Measurements from ENCODE around the gene SHC3.

Gene SHC3

DNA sequence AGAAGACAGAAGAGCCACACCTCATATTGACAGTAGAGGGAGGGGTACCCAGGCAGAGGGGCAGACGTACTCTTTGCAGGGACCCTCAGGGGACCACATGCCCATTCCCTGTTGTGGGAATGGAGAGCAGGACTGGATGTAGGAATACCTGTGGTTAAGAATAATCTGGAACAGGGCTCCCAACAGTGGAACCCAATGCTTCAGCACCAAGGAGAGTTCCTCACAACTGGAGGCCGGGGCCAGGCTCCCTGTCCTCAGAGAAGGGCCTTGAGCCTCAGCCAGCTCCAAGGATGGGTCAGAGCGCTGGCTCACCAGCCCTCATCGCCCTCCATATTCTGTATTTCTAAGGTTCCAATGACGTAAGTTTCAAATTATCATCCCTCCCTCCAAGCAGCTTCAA, 7.4 kb upstream of the SHC3 start:
- no peak for DNase-seq

DNA sequence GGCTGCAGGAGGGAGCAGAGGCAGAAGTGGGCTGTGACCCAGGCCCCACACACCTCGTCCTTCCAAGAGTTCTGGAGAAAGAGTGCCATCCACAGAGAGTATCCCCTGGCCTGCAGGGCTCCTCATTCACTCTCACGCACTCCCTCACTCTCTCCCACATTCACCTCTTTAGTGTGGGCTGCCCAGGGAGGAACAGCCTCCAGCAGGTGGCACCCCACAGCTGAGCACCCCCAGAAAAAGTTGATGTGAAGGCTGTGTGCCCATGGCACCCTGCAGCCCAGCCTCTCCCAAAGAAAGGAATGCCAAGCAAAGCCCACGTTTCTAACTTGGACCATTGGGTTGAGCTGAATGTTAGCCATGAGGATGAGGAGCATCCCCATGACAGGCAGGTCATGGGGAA, 4.5 kb upstream of the SHC3 start:
- no peak for DNase-seq

DNA sequence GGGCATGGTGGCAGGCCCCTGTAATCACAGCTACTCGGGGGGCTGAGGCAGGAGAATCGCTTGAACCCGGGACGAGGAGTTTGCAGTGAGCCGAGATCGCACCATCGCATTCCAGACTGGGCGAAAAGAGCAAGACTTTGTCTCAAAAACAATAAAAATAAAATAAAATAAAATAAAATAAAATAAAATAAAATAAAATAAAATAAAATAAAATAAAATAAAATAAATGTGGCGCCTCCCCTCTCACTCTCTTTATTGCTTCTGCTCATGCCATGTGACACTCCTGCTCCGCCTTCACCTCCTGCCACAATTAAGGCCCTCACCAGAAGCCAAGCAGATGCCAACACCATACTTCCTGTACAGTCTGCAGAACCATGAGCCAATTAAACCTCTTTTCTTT, 3.8 kb upstream of the SHC3 start:
- no peak for DNase-seq

DNA sequence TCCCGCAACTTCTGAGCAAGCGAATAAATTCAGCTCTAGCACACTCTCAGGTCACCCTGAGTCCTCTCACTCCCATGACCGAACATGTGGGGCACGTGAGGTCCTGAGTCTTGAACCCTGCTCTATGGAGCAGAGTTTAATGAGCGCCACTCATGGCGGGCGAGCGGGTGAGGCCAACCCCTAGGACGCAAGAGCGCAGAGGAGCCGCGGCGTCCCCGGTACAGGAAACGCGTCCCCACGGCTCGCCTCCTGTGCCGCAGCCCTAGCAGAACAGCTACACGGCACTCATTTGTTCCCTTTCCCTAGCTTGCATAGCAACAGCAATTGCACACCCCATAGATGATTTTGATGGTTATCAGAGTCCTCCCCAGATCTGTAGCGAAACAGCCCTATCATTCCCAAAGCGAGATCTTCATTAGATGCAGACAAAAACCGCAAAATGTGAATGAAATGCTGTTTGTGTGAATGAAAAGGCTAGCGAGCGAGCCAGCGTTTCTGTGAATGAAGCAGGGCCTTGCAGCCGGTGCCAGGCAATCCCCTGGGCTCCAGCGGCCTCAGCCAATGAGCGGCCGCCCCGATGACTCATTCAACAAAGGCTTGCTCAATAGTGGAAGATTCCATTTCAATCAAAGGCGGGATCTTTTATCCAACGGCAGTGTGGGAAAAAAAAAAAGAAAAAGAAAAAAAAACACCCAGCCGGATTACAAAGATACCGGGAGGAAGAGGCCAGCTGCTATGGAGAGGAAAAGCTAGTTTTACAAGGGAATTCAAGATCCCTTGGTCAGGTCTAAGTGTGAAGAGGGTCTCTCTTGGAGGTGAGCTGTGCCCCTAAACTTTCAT, 1.5 kb upstream of the SHC3 start:
- peak; percentile 88 for DNase-seq

DNA sequence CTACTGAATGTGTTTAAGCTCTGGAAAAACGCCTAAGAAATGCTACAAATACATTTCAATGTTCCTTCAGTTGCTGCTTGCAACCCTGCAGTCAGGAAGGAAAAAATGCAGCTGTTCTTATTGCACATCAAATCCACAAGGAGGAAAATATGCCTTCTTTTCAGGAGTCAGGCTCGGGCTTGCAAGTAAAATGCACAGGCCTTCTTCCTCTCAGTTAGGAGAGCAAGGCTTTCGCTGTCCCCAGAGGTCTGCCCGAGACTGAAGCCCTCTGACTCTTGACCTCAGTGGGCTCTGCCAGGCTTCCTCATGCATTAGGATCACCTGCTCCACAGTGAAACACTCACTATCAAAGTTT, 899 bp upstream of the SHC3 start:
- DNase-seq, result no peak

DNA sequence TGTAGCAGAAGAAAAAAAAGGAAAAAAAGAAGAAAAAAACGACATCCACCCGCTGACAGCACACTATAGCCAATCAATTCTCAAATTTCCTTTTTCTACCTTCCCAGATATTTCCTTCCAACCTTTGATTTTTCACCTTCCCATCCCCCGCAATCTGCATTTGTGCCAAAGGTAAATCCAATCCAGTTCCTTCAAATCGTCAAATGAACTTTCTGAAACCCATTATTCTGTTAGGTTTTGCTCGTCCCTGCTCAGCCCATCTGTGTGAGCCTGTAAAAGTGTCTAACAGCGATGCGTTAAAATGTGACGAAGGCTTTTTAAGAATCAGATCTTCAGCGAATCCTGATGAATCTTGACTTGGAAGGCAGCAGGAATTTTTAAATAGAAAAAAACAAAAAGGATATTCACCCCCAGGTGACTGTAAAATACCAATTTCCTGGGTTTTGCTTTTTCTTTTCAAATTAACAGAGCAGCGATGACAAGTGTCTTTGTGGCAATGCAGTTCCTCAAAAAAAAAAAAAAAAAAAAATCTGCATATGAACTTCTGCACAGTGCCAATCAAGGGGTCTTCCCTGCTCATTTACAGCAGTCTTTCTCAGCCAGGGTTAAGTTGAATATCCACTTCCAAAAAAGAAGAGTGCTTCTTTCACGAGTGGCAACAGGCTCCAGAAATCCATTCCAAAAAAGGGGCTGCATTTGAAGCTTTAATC, 367 bp upstream of the SHC3 start:
- no peak for DNase-seq

DNA sequence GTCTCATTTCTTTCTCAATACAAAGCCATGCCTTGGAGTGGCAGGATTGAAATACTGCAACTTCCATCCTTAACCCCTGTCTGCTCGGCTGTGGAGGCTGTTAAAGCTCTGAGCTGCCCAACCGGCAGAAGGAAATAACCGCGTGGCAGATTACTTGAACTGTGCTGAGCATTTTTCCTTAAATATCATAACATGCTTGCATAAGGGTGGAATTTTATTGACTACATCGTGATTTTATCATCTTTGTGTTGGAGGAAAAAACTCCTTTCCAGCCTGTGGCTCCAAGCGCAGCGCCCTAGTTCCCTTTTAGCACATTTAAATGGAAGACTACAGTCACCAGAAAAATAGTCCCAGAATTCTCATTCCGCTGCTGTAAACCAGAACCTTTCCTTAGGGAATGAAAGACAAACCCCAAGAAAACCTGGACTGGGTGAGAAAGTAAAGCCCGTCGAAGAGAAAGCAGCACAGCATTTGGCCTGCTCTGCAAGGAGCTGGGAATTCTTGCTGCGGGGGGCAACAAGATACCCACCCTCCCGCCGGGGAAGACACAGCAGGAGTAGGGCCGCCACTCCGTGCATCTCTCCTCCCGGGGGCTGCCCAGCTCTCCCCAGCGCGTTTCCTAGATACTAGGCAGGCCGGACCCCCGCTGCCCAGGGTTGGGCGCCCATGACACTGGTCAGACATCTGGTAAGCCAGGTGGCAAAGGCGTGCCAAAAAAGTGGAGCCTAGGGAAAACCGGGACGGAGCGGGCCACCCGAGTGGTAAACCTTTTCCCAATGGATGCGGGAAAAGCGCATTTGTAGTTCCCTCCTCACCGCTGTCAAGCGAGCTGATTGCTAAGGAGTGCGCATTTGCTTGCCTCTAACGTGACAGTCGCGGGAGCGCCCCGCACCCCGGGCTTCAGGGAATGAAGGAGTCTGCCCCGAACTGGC, 1.3 kb downstream of the SHC3 start:
- DNase-seq, result peak; percentile 37

DNA sequence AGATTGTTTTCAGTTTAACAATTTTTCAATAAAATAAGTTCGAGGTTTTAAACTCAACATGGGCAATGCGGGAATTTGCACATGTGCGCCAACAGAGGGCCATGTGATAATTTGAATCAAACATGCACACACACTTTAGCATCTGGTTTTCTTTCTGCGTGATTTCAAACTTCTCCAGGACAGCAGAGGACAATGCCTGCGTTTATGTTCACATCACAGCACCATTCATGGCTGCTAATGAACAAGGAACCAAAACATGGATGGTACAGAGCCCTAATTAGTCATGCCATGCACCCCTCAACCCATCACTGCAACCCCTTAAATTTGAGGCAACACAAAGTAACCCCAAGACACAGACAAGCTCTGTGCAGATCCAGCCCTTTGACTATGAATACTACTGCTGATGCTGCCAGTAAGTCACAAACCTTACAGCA, 2.8 kb downstream of the SHC3 start:
- no peak for DNase-seq

DNA sequence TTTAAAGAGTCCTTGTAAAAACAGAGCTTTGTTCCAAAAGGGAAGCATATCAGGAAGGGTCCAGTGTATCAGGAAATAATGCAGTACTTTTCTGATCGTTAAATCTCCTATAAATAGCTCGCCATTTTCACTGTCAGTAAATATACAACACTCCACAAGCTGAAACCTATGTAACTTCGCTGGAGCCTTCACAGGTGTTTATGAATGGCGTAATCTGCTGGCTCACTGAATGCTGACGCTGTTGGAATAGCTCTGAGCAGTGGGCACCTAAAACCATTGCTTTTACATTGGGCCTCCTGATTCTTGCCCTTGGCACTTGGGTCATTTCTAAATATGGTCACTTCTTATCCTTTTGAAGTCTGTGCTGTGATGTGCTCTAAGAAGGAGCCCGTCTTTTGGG, 4.3 kb downstream of the SHC3 start:
- no peak for DNase-seq

DNA sequence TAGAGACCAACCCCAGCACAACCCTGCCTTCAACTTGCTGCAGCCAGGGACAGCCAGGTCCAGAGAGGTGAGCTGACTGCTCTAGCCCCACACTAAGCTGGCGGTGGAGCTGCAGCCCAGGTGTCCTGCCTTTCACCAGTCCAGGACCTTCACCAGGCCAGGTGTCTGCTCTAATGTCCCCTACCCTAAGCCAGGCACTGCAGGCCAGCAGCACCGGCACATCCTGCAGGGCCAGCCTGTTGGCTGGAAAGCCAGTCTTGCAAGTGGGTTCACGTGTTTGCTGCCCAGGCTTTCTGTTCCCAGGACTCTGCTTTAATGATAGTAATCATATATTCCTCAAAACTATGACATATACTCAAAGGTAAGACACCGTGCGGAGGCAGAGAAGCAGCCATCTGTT, 5.5 kb downstream of the SHC3 start:
- DNase-seq, result no peak

DNA sequence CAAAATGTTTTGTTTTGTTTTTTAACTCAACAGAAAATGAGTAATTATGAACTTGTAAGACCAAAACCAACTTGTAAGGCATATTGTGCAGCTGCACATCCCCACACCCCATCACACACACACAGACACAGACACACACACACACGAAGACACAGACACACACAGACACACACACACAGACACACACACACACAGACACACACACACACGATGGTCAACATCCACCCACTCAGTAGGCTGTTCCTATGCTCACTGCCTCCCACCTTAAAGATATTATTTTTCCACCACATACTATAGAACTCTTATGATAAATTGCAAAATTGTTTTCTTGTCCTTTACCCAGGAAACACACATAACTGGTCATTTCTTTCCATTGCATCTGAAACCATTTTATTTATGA, 6.2 kb downstream of the SHC3 start:
- no peak for DNase-seq

DNA sequence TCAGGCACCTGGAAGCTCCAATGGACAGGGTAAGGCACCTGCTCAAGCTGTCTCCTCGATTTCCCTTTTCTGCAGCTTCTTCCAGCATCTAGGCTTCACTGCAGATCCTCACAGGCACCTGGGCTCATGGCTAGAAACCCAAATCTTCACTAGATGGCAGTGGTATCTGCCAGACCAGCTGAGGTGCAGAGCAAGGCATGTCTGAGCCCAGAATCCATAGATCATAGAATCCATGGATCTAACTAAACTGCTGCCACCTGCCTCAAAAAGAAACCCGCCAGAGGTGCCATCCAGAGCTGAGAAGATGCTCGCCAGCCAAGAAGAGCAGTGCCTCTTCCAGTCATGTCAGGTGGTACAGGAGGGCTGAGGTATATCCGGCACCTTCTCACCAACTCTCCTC, 6.9 kb downstream of the SHC3 start:
- DNase-seq, result no peak

DNA sequence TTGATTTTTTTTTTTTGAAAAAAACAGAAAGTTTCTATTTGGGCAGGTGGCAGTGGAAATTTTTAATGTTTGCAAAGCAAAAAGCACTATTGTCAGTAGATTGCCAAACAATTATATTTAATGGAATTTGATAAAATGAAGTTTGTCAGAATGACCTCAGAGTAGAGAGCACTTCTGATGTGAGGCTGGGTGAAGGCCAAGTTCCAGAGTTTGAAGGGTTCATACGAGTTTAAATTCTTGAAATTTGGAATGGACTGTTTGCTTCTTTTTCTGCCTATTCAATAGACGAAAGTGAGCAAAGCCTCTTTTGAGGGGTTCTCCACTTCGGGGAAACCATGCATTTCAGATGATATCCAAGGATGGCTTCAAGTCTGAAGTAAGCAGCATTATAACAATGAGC, 7.4 kb downstream of the SHC3 start:
- DNase-seq, result no peak

DNA sequence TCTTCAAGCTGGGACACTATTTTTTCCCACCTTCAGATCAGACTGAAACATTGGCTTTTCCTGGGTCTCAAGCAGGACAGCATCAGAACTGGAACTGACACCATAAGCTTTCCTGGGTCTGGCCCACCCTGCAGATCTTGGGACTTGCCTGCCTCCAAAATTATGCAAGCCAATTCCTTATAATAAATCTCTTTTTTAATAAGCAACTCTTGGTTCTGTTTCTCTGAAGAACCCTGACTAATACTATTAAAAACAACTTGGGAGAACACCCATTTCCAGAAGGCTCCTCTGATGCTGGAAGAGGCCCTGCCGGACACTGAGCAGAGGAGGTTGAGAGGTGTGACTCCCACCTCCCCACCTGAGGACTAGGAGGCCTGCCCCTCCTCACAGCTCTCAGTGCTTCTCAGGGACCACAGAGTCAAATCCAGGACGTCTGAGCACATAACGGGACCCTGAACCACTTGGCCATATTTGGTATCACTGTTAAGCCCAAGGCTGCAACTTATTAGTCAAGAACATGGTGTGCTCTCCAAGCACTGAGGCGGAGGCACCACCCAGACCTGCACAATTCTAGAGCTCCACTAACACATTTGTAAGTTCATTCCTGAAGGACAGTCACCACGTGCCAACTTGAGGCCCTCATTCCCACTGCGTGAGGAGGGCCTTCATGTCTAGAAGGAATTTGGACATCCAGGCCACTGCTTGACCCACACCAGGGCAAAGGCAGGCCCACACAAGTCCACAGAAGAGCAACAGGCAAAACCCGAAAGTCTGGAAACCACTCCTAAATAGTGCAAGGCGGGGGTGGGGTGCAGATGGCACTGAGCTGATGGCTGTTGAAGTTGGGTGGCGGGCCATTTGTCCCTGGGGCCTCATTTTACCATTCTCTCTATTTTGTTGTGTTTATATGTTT, 9.5 kb downstream of the SHC3 start:
- no peak for DNase-seq

DNA sequence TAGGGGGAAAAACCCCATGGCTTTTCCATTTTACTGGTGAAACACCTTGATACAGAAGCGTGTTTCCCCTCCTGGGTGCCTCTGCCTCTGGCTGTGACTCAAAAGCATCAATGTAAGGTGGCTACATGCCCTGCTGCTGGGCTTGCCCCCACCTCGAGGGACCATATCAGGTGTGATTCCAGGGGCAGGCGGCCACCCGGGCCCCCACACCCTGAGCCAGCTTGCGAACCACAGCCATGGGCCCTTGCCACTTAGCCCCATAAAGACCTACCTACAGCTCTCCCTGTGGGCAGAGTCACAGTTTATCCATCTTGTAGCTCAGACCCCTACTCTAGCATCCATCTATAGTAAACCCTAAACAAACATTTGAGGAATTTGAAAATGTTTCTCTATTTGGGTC, 10.8 kb downstream of the SHC3 start:
- DNase-seq, result no peak

DNA sequence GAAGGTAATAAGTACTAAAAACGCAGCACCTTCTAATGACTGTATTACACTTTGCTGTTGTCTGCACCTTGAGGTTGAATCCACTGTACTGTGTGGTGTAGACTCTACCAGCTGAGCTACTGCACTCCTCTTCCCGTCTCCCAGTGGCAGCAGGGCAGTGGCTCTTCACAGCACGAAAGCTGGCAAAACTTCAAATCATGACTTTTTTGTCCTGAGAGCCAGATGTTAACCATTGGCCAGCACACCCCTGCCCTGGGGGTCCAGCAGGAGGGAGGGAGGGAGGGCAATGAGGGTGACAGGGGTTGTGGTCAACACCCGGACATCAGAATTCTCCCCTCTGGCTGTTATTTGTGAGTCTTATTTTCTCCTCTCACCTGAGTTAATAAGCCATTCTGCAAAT, 11.8 kb downstream of the SHC3 start:
- DNase-seq, result no peak

DNA sequence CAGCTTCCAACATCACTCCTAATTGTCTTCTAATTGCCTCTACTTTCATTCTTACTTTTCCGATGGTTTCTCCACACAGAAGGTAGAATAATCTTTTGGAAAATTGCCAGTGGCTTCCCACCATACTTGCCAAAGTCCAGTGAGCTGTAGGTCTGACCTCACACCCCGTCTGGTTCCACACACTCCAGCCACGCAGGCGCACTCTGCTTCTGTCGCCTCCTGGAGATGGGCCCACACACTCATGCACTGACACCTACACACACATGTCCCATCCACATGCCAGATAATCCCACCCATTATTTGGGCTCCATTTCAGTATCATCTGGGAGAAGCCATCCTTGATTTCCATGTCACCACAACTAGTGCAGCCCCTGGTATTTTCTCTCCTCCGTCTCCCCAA, 12.7 kb downstream of the SHC3 start:
- no peak for DNase-seq

DNA sequence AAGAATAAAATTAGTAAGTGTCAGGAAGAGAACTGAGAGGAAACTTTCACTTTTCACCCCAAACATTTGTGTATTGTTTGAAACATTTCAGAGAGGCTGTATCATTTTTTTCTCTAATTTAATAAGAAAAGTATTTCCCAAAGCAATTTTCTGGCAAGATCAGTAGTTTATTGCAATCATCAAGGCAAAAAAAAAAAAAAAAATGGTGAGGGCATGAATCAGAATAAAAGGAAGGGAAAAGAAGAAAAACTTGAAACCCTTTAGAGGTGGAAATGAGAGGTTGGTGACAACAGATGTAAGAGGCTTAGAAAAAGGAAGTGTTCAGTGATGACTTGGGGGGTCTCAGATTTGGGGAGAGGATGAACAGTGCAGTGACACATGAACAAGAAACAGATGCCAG, 13.3 kb downstream of the SHC3 start:
- DNase-seq, result no peak

DNA sequence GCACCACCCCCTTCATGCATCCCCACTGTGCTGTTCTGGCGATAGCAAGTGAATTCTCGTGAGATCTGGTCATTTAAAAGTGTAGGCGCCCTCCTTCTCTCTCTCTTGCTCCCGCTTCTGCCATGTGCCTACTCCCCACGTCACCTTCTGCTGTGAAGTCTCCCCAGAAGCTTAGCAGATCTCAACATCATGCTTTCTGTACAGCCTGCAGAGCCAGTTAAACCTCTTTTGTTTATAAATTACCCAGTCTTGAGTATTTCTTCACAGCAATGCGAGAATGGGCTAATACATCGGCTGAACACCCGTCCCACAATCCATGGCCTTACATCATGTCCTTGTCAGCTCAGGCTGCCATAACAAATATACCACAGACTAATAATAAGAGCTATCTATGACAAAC, 17.4 kb downstream of the SHC3 start:
- no peak for DNase-seq

DNA sequence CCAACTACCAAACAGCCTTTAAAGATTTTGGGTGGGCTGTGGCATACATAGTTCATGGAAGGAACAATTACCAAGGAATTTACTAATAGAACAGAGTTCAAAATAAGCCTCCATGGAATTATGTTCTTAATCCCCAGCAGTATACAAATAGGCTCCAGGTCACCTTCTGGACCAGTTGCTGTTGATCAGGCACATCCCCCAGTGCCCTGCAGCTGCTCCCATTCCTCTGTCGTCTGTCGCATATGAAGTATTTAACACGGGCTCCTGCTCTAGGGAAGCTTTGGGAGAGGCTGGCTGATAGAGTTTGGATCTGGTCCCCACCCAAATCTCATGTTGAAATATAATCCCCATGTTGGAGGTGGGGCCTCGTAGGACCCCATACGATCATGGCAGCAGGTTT, 17.8 kb downstream of the SHC3 start:
- no peak for DNase-seq

DNA sequence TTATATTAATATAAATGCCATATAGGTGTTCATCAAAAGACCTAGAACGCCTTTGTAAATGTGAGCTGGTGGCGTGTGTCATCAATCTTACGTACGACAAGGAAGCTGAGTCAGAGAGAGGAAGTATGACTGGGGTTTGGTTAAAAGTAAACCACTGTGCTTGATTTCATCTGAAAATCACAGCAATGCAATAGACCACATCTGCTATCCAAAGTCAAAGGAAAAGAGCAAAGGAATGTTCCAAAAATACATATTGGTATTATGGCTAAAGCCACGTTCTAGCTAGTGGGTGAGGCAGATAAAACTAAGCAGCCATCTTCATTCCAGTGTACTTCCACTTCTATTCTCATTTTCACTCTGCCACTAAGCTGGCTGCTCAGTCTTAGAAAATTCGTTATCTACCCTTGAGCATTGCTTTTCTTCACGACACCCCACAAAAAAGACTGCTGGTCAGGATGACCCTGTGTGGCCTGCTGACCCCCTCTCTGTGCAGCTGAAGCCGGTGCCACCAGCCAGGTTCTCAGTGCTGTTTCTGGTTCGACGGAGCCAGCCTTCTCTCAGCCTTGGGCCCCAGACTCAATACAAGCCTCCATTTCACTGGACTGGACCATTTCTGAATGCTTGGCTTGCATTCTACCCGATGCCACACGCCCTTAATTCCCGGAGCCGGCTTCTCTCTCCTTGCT, 23.8 kb downstream of the SHC3 start:
- DNase-seq, result peak; percentile 30

DNA sequence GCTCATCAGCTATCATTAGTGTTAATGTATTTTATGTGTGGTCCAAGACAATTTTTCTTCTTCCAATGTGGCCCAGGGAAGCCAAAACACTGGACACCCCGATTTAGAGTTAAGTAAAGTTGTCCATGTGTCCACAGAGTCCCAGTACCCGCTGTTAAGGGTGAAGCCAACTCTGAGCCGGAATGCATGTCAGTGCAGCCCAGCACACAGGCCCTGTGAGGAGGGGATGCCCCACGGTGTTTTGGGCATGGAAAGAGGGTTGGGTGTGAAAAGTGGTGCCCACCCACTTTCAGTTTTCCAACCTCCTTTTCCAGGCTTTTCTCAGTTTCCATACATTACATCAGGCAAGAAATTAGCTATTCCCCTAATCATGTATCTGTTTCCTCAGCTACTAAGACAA, 24.4 kb downstream of the SHC3 start:
- DNase-seq, result no peak

All from 8988T (cell line).